ENCODE measurements around the gene JAKMIP1.

- TF ChIP-seq POLR2A (IDR thresholded peaks at IDR 0.05; ENCODE audit: low read depth, low read length) (no peak), POLR2AphosphoS5 (IDR thresholded peaks at IDR 0.05; ENCODE audit: low read depth, low read length) (no peak)
These were observed 78.4 kb downstream of the JAKMIP1 start for GRCh38 chr4:6121941-6122340.
